PFSK-1 (cell line): ENCODE data around the gene LRCH4.

Experiments used
- FOXP2 ChIP-seq: optimal IDR thresholded peaks from 2 replicates; pipeline ENCODE3; 2011; ENCODE audit warnings: borderline replicate concordance, control low read depth, inconsistent platforms; ENCODE audit not compliant: insufficient read depth; ENCODE audit errors: extremely low read length, extremely low read depth
- POLR2AphosphoS5 ChIP-seq: IDR thresholded peaks from 2 replicates; pipeline ENCODE4 v1.6.1; 2012; ENCODE audit warnings: low read depth, mild to moderate bottlenecking, control low read depth, low read length, moderate library complexity
- REST ChIP-seq, 2 experiments: IDR thresholded peaks; 2 replicates each; pipeline versions ENCODE4 v1.6.1 to v1.8.0; 2011 to 2012; ENCODE audit warnings: low read depth in 2 of 2, low read length in 2 of 2, control low read depth in 1 of 2, inconsistent platforms in 1 of 2, mild to moderate bottlenecking in 1 of 2, moderate library complexity in 1 of 2; ENCODE audit not compliant: insufficient read depth in 1 of 2
- SIN3A ChIP-seq: IDR thresholded peaks from 2 replicates; pipeline ENCODE4 v1.6.1; 2012; ENCODE audit warnings: mild to moderate bottlenecking, low read length, moderate library complexity, borderline replicate concordance; ENCODE audit not compliant: insufficient read depth
- TAF1 ChIP-seq: IDR thresholded peaks from 2 replicates; pipeline ENCODE4 v1.6.1; 2012; ENCODE audit warnings: low read length, control low read depth, borderline replicate concordance; ENCODE audit not compliant: insufficient read depth

Gene LRCH4

DNA sequence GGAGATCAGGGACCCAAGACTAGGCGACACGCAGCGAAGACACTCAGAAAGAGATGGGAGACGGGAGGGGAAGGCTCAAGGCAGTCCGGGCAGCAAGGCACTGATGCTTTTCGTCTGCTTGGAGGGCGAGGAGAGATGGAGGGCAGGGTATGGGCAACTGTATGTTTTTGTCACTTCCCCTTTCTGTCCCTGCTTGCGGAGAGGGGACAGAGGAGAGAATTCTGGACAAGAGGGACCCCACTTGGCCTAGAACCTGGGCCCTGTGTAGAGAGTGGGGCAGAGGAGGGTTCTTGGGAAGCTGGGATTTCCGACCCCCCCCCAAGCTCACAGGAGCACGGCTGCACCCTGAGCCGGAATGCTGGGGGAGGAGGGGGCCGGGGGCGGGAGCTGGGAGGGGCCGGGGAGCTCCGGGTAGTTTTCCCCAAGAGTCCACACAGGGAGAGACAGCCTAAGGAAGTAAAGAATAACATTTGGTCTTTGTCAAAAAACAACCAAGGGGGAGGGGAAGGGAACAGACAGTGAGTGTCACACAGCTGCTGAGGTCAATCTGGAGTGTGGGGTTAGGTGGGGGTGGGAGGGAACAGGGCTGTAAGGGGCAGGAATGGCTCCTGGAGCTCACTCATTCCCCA, 1.8 kb downstream of the LRCH4 start:
- TF ChIP-seq SIN3A, result no peak
- no peak for TF ChIP-seq TAF1
- TF ChIP-seq POLR2AphosphoS5, result no peak
- no peak for TF ChIP-seq FOXP2
- TF ChIP-seq REST (IDR thresholded peaks at IDR 0.05; ENCODE audit: insufficient read depth in 1 of 2, low read depth in 2 of 2, low read length in 2 of 2), result no peak

GRCh38 chr7:100583132-100584053, 2.5 kb downstream of the LRCH4 start:
- TF ChIP-seq FOXP2, result no peak
- no peak for TF ChIP-seq TAF1
- no peak for TF ChIP-seq REST (IDR thresholded peaks at IDR 0.05; ENCODE audit: insufficient read depth in 1 of 2, low read depth in 2 of 2, low read length in 2 of 2)
- TF ChIP-seq POLR2AphosphoS5, result no peak
- TF ChIP-seq SIN3A, result no peak

GRCh38 chr7:100582650-100583049, 3.3 kb downstream of the LRCH4 start:
- no peak for TF ChIP-seq TAF1
- no peak for TF ChIP-seq REST (IDR thresholded peaks at IDR 0.05; ENCODE audit: insufficient read depth in 1 of 2, low read depth in 2 of 2, low read length in 2 of 2)
- TF ChIP-seq POLR2AphosphoS5, result no peak
- no peak for TF ChIP-seq FOXP2
- TF ChIP-seq SIN3A, result no peak

DNA sequence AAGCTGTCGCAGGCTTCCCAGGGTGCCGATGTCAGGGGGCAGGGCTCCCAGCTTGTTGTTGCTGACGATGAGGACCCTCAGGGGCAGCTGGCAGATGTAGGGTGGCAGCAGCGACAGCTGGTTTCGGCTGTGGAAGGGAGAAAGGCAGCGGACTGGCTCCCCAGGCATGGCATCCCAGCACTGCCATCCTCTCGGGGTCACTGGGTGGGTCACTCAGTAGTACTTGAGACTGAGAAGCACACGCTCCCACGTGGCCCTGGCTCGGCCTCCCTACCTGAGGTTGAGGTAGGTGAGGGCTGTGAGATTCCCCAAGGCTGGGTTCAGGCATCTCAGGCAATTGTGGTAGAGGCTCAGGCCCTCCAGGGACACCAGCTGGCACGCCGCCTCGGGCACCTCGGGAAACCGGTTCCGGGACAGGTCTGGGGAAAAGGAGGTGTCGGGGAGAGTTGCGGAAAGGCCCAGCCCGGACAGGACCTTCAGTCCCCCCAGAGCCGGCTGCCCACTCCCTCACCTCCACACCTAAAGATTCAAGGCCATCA, 3.8 kb downstream of the LRCH4 start:
- no peak for TF ChIP-seq REST (IDR thresholded peaks at IDR 0.05; ENCODE audit: insufficient read depth in 1 of 2, low read depth in 2 of 2, low read length in 2 of 2)
- no peak for TF ChIP-seq FOXP2
- TF ChIP-seq POLR2AphosphoS5, result no peak
- no peak for TF ChIP-seq SIN3A
- no peak for TF ChIP-seq TAF1
